Endothelial cell of umbilical vein (primary cell): ENCODE data around the gene PABPC1L. TPM values are rescaled to one million over a fixed set of nuclear protein-coding genes. Genes with fewer than 3 reads are reported as not detected.

Source experiments
- BruUV-seq: library from RNA; stranded (reverse); fragments of 400-500 nt; replicated peaks from 2 replicates; lab custom pipeline; 2021; lab: Mats Ljungman, UMichigan
- CTCF ChIA-PET: fragments of 300-600, 350-600 bp; sonication (Branson Sonifier 250); formaldehyde crosslinking; loops from one replicate; lab custom pipeline; 2021; ENCODE audit warnings: antibody characterized with exemption, inconsistent platforms; lab: Charles Lee
- POLR2A ChIA-PET: fragments of 300-600, 350-600 bp; sonication (Branson Sonifier 250); formaldehyde crosslinking; loops from one replicate; lab custom pipeline; 2021; ENCODE audit warnings: antibody characterized with exemption, inconsistent platforms; lab: Charles Lee
- DNase-seq: peaks from one replicate; pipeline ENCODE4 v3.0.0-alpha.2; 2011; ENCODE audit warnings: low read depth, low spot score
- FAIRE-seq: peaks from 2 replicates; lab custom pipeline; 2011; peaks lifted over from hg19 to GRCh38; lab: Jason Lieb, UNC
- H2AFZ ChIP-seq: 2 replicates; pipeline ENCODE4 v1.6.0; 2012; ENCODE audit warnings: low read depth, low read length, control low read depth, inconsistent platforms
- H3K27ac ChIP-seq: 2 replicates; pipeline ENCODE4 v1.5.1; 2011; ENCODE audit warnings: low read depth, mild to moderate bottlenecking, control low read depth, low read length, moderate library complexity; ENCODE audit not compliant: insufficient read depth
- H3K27me3 ChIP-seq, 2 experiments: 2 replicates each; pipeline versions ENCODE4 v1.6.0 to v1.6.1; 2011; ENCODE audit warnings: low read length in 2 of 2, mixed read lengths in 1 of 2; ENCODE audit not compliant: control insufficient read depth in 2 of 2, insufficient read depth in 2 of 2
- H3K36me3 ChIP-seq, 2 experiments: 2 replicates in 1 of 2; 3 replicates in 1 of 2; pipeline ENCODE4 v1.5.1; 2011; ENCODE audit warnings: low read length in 2 of 2, mild to moderate bottlenecking in 1 of 2, moderate library complexity in 1 of 2; ENCODE audit not compliant: control insufficient read depth in 2 of 2, insufficient read depth in 2 of 2; ENCODE audit errors: extremely low read depth in 1 of 2
- H3K4me1 ChIP-seq: 3 replicates; pipeline ENCODE4 v1.5.1; 2011; ENCODE audit warnings: mild to moderate bottlenecking, low read length; ENCODE audit not compliant: control insufficient read depth, insufficient read depth; ENCODE audit errors: extremely low read depth
- H3K4me2 ChIP-seq: 2 replicates; pipeline ENCODE4 v1.6.1; 2011; ENCODE audit warnings: low read length, control low read depth, mixed read lengths; ENCODE audit not compliant: insufficient read depth
- H3K4me3 ChIP-seq, 3 experiments: fragments of 200-600 bp in 1 of 3; sonication (generic), shearing (Covaris generic) in 1 of 3; replicated peaks in 1 of 3; 2 replicates each; pipeline ENCODE4 v1.5.1; 2011 to 2016; ENCODE audit warnings: control low read depth in 3 of 3, low read length in 3 of 3, mild to moderate bottlenecking in 2 of 3, inconsistent platforms in 1 of 3, low read depth in 1 of 3, moderate library complexity in 1 of 3; ENCODE audit not compliant: insufficient read depth in 1 of 3
- H3K79me2 ChIP-seq: 2 replicates; pipeline ENCODE4 v1.6.0; 2012; ENCODE audit warnings: low read length, inconsistent platforms; ENCODE audit not compliant: control insufficient read depth, insufficient read depth
- H3K9ac ChIP-seq: replicated peaks from 2 replicates; pipeline ENCODE3; 2011; ENCODE audit warnings: low read length, control low read depth; ENCODE audit not compliant: insufficient read depth; ENCODE audit errors: extremely low read depth
- H3K9me1 ChIP-seq: replicated peaks from 3 replicates; pipeline ENCODE4 v1.6.0; 2011; ENCODE audit warnings: mild to moderate bottlenecking, low read length; ENCODE audit not compliant: control insufficient read depth, insufficient read depth; ENCODE audit errors: extremely low read depth
- H3K9me3 ChIP-seq: replicated peaks from 2 replicates; pipeline ENCODE4 v1.5.1; 2012; ENCODE audit warnings: low read length, inconsistent platforms; ENCODE audit not compliant: control insufficient read depth, insufficient read depth
- H4K20me1 ChIP-seq: replicated peaks from 2 replicates; pipeline ENCODE3; 2011; ENCODE audit warnings: mild to moderate bottlenecking, low read length; ENCODE audit not compliant: control insufficient read depth, insufficient read depth; ENCODE audit errors: extremely low read depth
- CTCF ChIP-seq, 2 donors: IDR thresholded peaks; 1 replicate in 1 of 2; 2 replicates in 1 of 2; pipeline ENCODE4 v1.5.1; 2011; ENCODE audit warnings: low read length in 2 of 2, mild to moderate bottlenecking in 2 of 2, moderate library complexity in 2 of 2, control low read depth in 1 of 2, inconsistent platforms in 1 of 2, low read depth in 1 of 2; ENCODE audit not compliant: insufficient read depth in 1 of 2; ENCODE audit errors: extremely low read depth in 1 of 2
- EZH2 ChIP-seq: IDR thresholded peaks from 2 replicates; pipeline ENCODE4 v1.6.1; 2012; ENCODE audit warnings: borderline replicate concordance, low read depth, mild to moderate bottlenecking, moderate library complexity, low read length, inconsistent platforms; ENCODE audit not compliant: severe bottlenecking
- GATA2 ChIP-seq: IDR thresholded peaks from 2 replicates; pipeline ENCODE4 v1.7.0; 2011; ENCODE audit warnings: low read depth, mild to moderate bottlenecking, moderate library complexity, mixed read lengths, low read length; ENCODE audit not compliant: insufficient read length, insufficient read depth
- dilution Hi-C: fragments of 300-500 bp; cut with MboI; formaldehyde crosslinking; loops from one replicate; pipeline ENCODE4 v1.15.0; 2019; ENCODE audit warnings: low sequenced_read_pairs; ENCODE audit not compliant: extremely low pct_ligation_motif_present
- intact Hi-C: fragments of 100-400 bp; cut with micrococcal nuclease; formaldehyde crosslinking; loops from one replicate; pipeline ENCODE4 v1.10.0; 2022
- polyA plus RNA-seq, 4 experiments: library from polyadenylated mRNA; depleted of rRNA in 3 of 4; stranded (reverse) in 3 of 4; unstranded in 1 of 4; fragments of >200 nt; gene quantifications; 2 replicates each; pipeline versions ENCODE4 v1.2.1 to v1.2.3, GENCODE V29; 2011 to 2012; ENCODE audit warnings: missing spikeins in 1 of 4
- total RNA-seq: library from RNA; stranded (reverse); gene quantifications from 2 replicates; pipeline ENCODE4 v1.2.3, GENCODE V29; 2021

Gene PABPC1L
- total and polyA plus RNA-seq, 2 donors (not counting 3 experiments of a cell fraction or from before 2014, with no cell fraction given): 7.8 to 12.6 TPM

GRCh38 chr20:44961870-44962267, 52.0 kb downstream of the PABPC1L start:
- no peak for TF ChIP-seq EZH2
- TF ChIP-seq GATA2: peak; percentile 37
- Histone ChIP-seq H3K9me1 (no peaks in the 10 kb centered on the region), H3K4me1 (peaks cover 34% of the 10 kb centered on the region), H3K36me3 (no peaks in the 10 kb centered on the region), H4K20me1 (no peaks in the 10 kb centered on the region), H3K27ac (peak overlapping the region; percentile 10), H3K4me2 (no peak overlapping the region), H2AFZ (peak overlapping the region; percentile 56), H3K79me2 (peaks cover 34% of the 10 kb centered on the region), H3K27me3 (no peaks in the 10 kb centered on the region), H3K9ac (no peak overlapping the region), H3K9me3 (no peaks in the 10 kb centered on the region), H3K4me3 (no peak overlapping the region)
- no TSS peak for BruUV-seq
- dilution Hi-C loops: no loop called here
- DNase-seq (peak; percentile 23), FAIRE-seq (no peak)
- intact Hi-C loops: loop anchor here (2.0 to 10.0 kb wide), 4 partner anchors 51 to 833 kb away; partner anchors contain the start of genes DNTTIP1, PABPC1L, WFDC3 and YWHAB
- ChIA-PET POLR2A (no interaction called here), CTCF (interaction anchor here (3.2 kb wide), 1 partner anchor 82 kb away, joined by 11 read pairs; no protein-coding TSS in a partner anchor)

DNA sequence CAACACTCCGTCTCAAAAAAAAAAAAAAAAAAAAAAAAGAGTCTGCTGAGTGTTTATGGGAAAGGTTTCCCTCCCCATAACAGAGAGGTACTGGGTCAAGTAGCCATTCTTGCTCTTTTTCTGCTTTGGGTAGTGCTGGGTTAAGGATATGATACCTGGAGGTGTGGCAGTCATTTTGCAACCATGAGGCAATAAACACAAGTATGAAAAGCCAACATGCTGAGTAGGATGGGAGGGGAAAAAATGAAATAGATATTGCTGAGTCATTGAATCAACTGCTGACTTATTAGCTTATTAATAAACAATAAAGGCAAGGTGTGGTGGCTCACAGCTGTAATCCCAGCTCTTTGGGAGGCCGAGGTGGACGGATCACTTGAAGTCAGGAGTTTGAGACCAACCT, 52.6 kb downstream of the PABPC1L start:
- H3K9me3 ChIP-seq: no peaks in the 10 kb centered on the region
- H2AFZ ChIP-seq: no peak overlapping the region
- no peak overlapping the region for H3K4me3 ChIP-seq
- H3K79me2 ChIP-seq: peaks cover 34% of the 10 kb centered on the region
- H3K4me2 ChIP-seq: no peak overlapping the region
- intact Hi-C loops (loop anchor here (10.0 kb wide), 1 partner anchor 832 kb away; the partner anchor contains the start of genes DNTTIP1 and WFDC3), dilution Hi-C loops (no loop called here)
- H3K27me3 ChIP-seq: no peaks in the 10 kb centered on the region
- ChIA-PET CTCF (interaction anchor here (3.2 kb wide), 1 partner anchor 81 kb away, joined by 11 read pairs; no protein-coding TSS in a partner anchor), POLR2A (no interaction called here)
- TF ChIP-seq EZH2 (no peak), CTCF (IDR thresholded peaks at IDR 0.05; ENCODE audit: extremely low read depth in 1 of 2, insufficient read depth in 1 of 2, low read depth in 1 of 2, low read length in 2 of 2) (no peak)
- no peak overlapping the region for H3K9ac ChIP-seq
- no peaks in the 10 kb centered on the region for H3K36me3 ChIP-seq
- DNase-seq (no peak), FAIRE-seq (no peak)
- H3K4me1 ChIP-seq: peaks cover 40% of the 10 kb centered on the region
- no peaks in the 10 kb centered on the region for H4K20me1 ChIP-seq
- H3K27ac ChIP-seq: no peak overlapping the region
- BruUV-seq: no TSS peak
- H3K9me1 ChIP-seq: no peaks in the 10 kb centered on the region
